Measurements from ENCODE around the gene BFSP2. TPM values are rescaled to one million over a fixed set of nuclear protein-coding genes. Genes with fewer than 3 reads are reported as not detected.

Gene BFSP2
- total and polyA plus RNA-seq, 2 of the 4 experiments (the other 2 are of a cell fraction) = not detected

DNA sequence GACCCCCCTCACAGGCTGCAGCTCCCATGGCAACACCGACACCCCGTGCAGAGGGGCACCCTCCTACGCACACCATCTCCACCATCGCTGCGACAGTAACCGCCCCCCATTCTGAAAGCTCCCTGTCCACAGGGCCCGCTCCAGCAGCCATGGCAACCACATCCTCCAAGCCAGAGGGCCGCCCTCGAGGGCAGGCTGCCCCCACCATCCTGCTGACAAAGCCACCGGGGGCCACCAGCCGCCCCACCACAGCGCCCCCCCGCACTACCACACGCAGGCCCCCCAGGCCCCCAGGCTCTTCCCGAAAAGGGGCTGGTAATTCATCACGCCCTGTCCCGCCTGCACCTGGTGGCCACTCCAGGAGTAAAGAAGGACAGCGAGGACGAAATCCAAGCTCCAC, 19.9 kb upstream of the BFSP2 start:
- Histone ChIP-seq H3K18ac (ENCODE audit: low read depth, low read length) (no peak overlapping the region), H3K36me3 (ENCODE audit: control insufficient read depth, insufficient read depth, low read length) (no peaks in the 10 kb centered on the region), H3K4ac (ENCODE audit: low read depth, low read length) (no peak overlapping the region), H4K20me1 (ENCODE audit: insufficient read depth, low read length) (no peaks in the 10 kb centered on the region), H2BK15ac (ENCODE audit: low read depth, low read length) (no peak overlapping the region), H3K56ac (ENCODE audit: extremely low read depth, insufficient read depth, low read length) (no peak overlapping the region), H4K91ac (ENCODE audit: insufficient read depth, low read depth, low read length) (no peak overlapping the region), H3K23ac (ENCODE audit: low read depth, low read length) (no peak overlapping the region), H3K27ac (ENCODE audit: insufficient read depth, low read length) (no peak overlapping the region), H4K5ac (ENCODE audit: low read depth, low read length) (no peak overlapping the region), H2BK20ac (ENCODE audit: low read depth, low read length) (no peak overlapping the region), H3K79me1 (ENCODE audit: low read depth in 1 of 2, low read length in 2 of 2) (peaks cover 0 to 5% of the 10 kb centered on the region in 2 experiments; a peak in 1 of 4 replicates), H2BK5ac (ENCODE audit: low read depth, low read length, poor library complexity, severe bottlenecking) (no peak overlapping the region), H3K4me2 (ENCODE audit: low read depth, low read length) (no peak overlapping the region), H3K4me3 (ENCODE audit: insufficient read depth, low read depth, low read length) (no peak overlapping the region), H3K9me3 (ENCODE audit: control insufficient read depth, insufficient read depth, low read length) (no peaks in the 10 kb centered on the region), H2BK120ac (ENCODE audit: low read depth, low read length) (no peak overlapping the region), H3K14ac (replicated peaks; ENCODE audit: low read depth, low read length) (no peak overlapping the region), H4K8ac (ENCODE audit: low read depth in 2 of 2, low read length in 2 of 2) (no peak overlapping the region), H2AK5ac (ENCODE audit: low read depth, low read length) (no peak overlapping the region), H3K9ac (ENCODE audit: low read depth, low read length) (no peak overlapping the region), H2AFZ (replicated peaks; ENCODE audit: low read length, poor library complexity) (no peak overlapping the region), H2AK9ac (replicated peaks; ENCODE audit: low read depth, low read length, poor library complexity) (no peak overlapping the region), H3K27me3 (ENCODE audit: control insufficient read depth, insufficient read depth, low read length) (no peaks in the 10 kb centered on the region), H3K9me1 (ENCODE audit: insufficient read depth, low read length) (no peaks in the 10 kb centered on the region), H3K4me1 (ENCODE audit: control insufficient read depth, insufficient read depth, low read length) (0 out of 2 replicates have a peak, but pooled peaks cover 2% of the 10 kb centered on the region)
- intact Hi-C loops (cut with micrococcal nuclease) = no loop called here
- dilution Hi-C loops (cut with HindIII; ENCODE audit: low sequenced_read_pairs, unreplicated experiment) = no loop called here
- ATAC-seq (ENCODE audit: low read depth) = no peak
- POLR2A ChIA-PET (ENCODE audit: unreplicated experiment) = no interaction called here
- BruUV-seq (replicated peaks) = no TSS peak
- no peak for TF ChIP-seq RCOR1 (IDR thresholded peaks at IDR 0.05; ENCODE audit: insufficient replicate concordance, low read length)
- TF ChIP-seq CHD1 (IDR thresholded peaks at IDR 0.05; ENCODE audit: low read depth, low read length) = no peak
- no peak for TF ChIP-seq FOS (IDR thresholded peaks at IDR 0.05; ENCODE audit: low read depth, low read length)
- TF ChIP-seq, protein P1, sequence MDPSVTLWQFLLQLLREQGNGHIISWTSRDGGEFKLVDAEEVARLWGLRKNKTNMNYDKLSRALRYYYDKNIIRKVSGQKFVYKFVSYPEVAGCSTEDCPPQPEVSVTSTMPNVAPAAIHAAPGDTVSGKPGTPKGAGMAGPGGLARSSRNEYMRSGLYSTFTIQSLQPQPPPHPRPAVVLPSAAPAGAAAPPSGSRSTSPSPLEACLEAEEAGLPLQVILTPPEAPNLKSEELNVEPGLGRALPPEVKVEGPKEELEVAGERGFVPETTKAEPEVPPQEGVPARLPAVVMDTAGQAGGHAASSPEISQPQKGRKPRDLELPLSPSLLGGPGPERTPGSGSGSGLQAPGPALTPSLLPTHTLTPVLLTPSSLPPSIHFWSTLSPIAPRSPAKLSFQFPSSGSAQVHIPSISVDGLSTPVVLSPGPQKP (IDR thresholded peaks at IDR 0.05; ENCODE audit: borderline replicate concordance, low read depth, low read length) = no peak
- TF ChIP-seq MAZ (IDR thresholded peaks at IDR 0.05; ENCODE audit: borderline replicate concordance, low read depth, low read length) = no peak
- TF ChIP-seq POLR2A (IDR thresholded peaks at IDR 0.05; ENCODE audit: low read depth, low read length) = no peak
- no peak for TF ChIP-seq BHLHE40 (IDR thresholded peaks at IDR 0.05; ENCODE audit: low read depth, low read length)
- no peak for TF ChIP-seq USF2 (IDR thresholded peaks at IDR 0.05; ENCODE audit: low read depth, low read length)
- TF ChIP-seq NFE2L2 (IDR thresholded peaks at IDR 0.05; ENCODE audit: low read depth, low read length) = no peak
- no peak for TF ChIP-seq CEBPB (IDR thresholded peaks at IDR 0.05; ENCODE audit: low read depth, low read length)
- no peak for TF ChIP-seq RFX5 (IDR thresholded peaks at IDR 0.05; ENCODE audit: low read depth, low read length)
- in situ Hi-C loops (cut with MboI; ENCODE audit: low sequenced_read_pairs) = no loop called here
- no peak for DNase-seq
- WGBS, 2 experiments (ENCODE audit: extremely low coverage in 2 of 2, insufficient read length in 1 of 2) = 80% methylated on average over 4 of the region's 19 CpGs; no CpG with 5 or more reads in 1 of the 2 experiments
- CTCF ChIA-PET = interaction anchor here (0.9 kb wide), 1 partner anchor 338 kb away, joined by 3 read pairs; no protein-coding TSS in a partner anchor
